ENCODE measurements around the gene ARL17A. TPM values are rescaled to one million over a fixed set of nuclear protein-coding genes. Genes with fewer than 3 reads are reported as not detected.
"Not testable (repeated sequence)": the region's sequence is repeated elsewhere in the genome, so short reads cannot be mapped to it uniquely, and the experiment has no call there.

Gene ARL17A
- 14.8 TPM for total RNA-seq

GRCh38 chr17:46579083-46580075, at the start of gene ARL17A:
Gene ARL17A (minus strand): TSS chr17:46579691. CDS start chr17:46576322, 3,369 bp downstream.
- not testable (repeated sequence) for H3K4me1 ChIP-seq (ENCODE audit: insufficient read depth, low read length); H3K27me3 ChIP-seq (ENCODE audit: insufficient read depth, low read length); H3K4me3 ChIP-seq (ENCODE audit: low read length); H3K9me3 ChIP-seq (ENCODE audit: low read depth, low read length)

- H3K9me3 ChIP-seq (ENCODE audit: low read depth, low read length); H3K4me1 ChIP-seq (ENCODE audit: insufficient read depth, low read length); H3K27me3 ChIP-seq (ENCODE audit: insufficient read depth, low read length); H3K4me3 ChIP-seq (ENCODE audit: low read length): not testable (repeated sequence)
These were observed 49.4 kb upstream of the ARL17A start for GRCh38 chr17:46628753-46629436.

- H3K9me3 ChIP-seq (ENCODE audit: low read depth, low read length); H3K4me1 ChIP-seq (ENCODE audit: insufficient read depth, low read length); H3K4me3 ChIP-seq (ENCODE audit: low read length); H3K27me3 ChIP-seq (ENCODE audit: insufficient read depth, low read length): not testable (repeated sequence)
These were observed 48.0 kb upstream of the ARL17A start for GRCh38 chr17:46627452-46627851.

GRCh38 chr17:46624726-46625125, 45.2 kb upstream of the ARL17A start:
- H3K9me3 ChIP-seq (ENCODE audit: low read depth, low read length); H3K4me3 ChIP-seq (ENCODE audit: low read length); H3K27me3 ChIP-seq (ENCODE audit: insufficient read depth, low read length); H3K4me1 ChIP-seq (ENCODE audit: insufficient read depth, low read length): not testable (repeated sequence)

- H3K4me1 ChIP-seq (ENCODE audit: insufficient read depth, low read length); H3K4me3 ChIP-seq (ENCODE audit: low read length); H3K27me3 ChIP-seq (ENCODE audit: insufficient read depth, low read length); H3K9me3 ChIP-seq (ENCODE audit: low read depth, low read length): not testable (repeated sequence)
These were observed 44.3 kb upstream of the ARL17A start for GRCh38 chr17:46623790-46624189.

- not testable (repeated sequence) for H3K9me3 ChIP-seq (ENCODE audit: low read depth, low read length); H3K27me3 ChIP-seq (ENCODE audit: insufficient read depth, low read length); H3K4me3 ChIP-seq (ENCODE audit: low read length); H3K4me1 ChIP-seq (ENCODE audit: insufficient read depth, low read length)
These were observed 39.5 kb upstream of the ARL17A start for GRCh38 chr17:46618975-46619374.

GRCh38 chr17:46617121-46617520, 37.6 kb upstream of the ARL17A start:
- not testable (repeated sequence) for H3K4me3 ChIP-seq (ENCODE audit: low read length); H3K4me1 ChIP-seq (ENCODE audit: insufficient read depth, low read length); H3K9me3 ChIP-seq (ENCODE audit: low read depth, low read length); H3K27me3 ChIP-seq (ENCODE audit: insufficient read depth, low read length)

GRCh38 chr17:46613876-46614275, 34.4 kb upstream of the ARL17A start:
- H3K4me1 ChIP-seq (ENCODE audit: insufficient read depth, low read length); H3K4me3 ChIP-seq (ENCODE audit: low read length); H3K27me3 ChIP-seq (ENCODE audit: insufficient read depth, low read length); H3K9me3 ChIP-seq (ENCODE audit: low read depth, low read length): not testable (repeated sequence)

GRCh38 chr17:46611304-46611703, 31.8 kb upstream of the ARL17A start:
- H3K9me3 ChIP-seq (ENCODE audit: low read depth, low read length); H3K27me3 ChIP-seq (ENCODE audit: insufficient read depth, low read length); H3K4me3 ChIP-seq (ENCODE audit: low read length); H3K4me1 ChIP-seq (ENCODE audit: insufficient read depth, low read length): not testable (repeated sequence)

GRCh38 chr17:46603125-46603524, 23.6 kb upstream of the ARL17A start:
- H3K4me1 ChIP-seq (ENCODE audit: insufficient read depth, low read length); H3K4me3 ChIP-seq (ENCODE audit: low read length); H3K27me3 ChIP-seq (ENCODE audit: insufficient read depth, low read length); H3K9me3 ChIP-seq (ENCODE audit: low read depth, low read length): not testable (repeated sequence)

GRCh38 chr17:46600767-46601166, 21.3 kb upstream of the ARL17A start:
- H3K4me3 ChIP-seq (ENCODE audit: low read length); H3K27me3 ChIP-seq (ENCODE audit: insufficient read depth, low read length); H3K4me1 ChIP-seq (ENCODE audit: insufficient read depth, low read length); H3K9me3 ChIP-seq (ENCODE audit: low read depth, low read length): not testable (repeated sequence)

- not testable (repeated sequence) for H3K4me3 ChIP-seq (ENCODE audit: low read length)
These were observed 18.9 kb upstream of the ARL17A start for GRCh38 chr17:46598344-46598931.

GRCh38 chr17:46591332-46591731, 11.8 kb upstream of the ARL17A start:
- not testable (repeated sequence) for H3K4me3 ChIP-seq (ENCODE audit: low read length); H3K9me3 ChIP-seq (ENCODE audit: low read depth, low read length); H3K4me1 ChIP-seq (ENCODE audit: insufficient read depth, low read length); H3K27me3 ChIP-seq (ENCODE audit: insufficient read depth, low read length)

More at GRCh38 chr17:46598344-46598931, 18.9 kb upstream of the ARL17A start:
- H3K9me3 ChIP-seq (ENCODE audit: low read depth, low read length); H3K4me1 ChIP-seq (ENCODE audit: insufficient read depth, low read length); H3K27me3 ChIP-seq (ENCODE audit: insufficient read depth, low read length): not testable (repeated sequence)

- H3K4me1 ChIP-seq (ENCODE audit: insufficient read depth, low read length); H3K4me3 ChIP-seq (ENCODE audit: low read length); H3K27me3 ChIP-seq (ENCODE audit: insufficient read depth, low read length); H3K9me3 ChIP-seq (ENCODE audit: low read depth, low read length): not testable (repeated sequence)
These were observed 11.0 kb upstream of the ARL17A start, which contains the start of gene NSF for GRCh38 chr17:46590157-46591146. Gene NSF (plus strand): TSS chr17:46590669. CDS start chr17:46590776, 107 bp downstream.

Measured in mononuclear cell (primary cell).